HG03039 (cell line): ENCODE results near the gene CDKN2B.

Experiments
- ATAC-seq: cut with Tn5 transposase; IDR thresholded peaks from one replicate; pipeline ENCODE4 v1.9.1; 2021; ENCODE audit warnings: mild to moderate bottlenecking, moderate library complexity; ENCODE audit not compliant: unreplicated experiment

CDKN2B gene

DNA sequence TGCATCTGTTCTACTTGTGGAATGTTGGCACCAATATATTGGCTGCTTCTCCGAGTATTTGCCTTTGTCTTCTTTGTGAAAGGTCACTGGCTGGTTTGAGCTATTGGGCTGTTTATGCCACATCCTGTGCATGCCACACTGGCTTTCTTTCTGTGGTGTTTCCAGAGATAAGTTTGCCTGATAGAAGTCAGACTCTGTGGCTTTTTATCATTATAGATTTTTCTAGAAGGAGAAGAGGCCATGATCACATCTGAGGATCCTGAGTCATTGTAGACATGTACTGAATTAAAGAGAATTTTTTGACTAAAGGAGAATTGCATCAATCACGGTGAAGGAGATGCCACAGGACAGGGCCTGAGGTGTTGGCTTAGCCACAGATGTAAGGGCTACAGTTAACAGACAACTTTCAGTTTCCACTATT lies 26.5 kb upstream of the CDKN2B start:
- no peak for ATAC-seq

DNA sequence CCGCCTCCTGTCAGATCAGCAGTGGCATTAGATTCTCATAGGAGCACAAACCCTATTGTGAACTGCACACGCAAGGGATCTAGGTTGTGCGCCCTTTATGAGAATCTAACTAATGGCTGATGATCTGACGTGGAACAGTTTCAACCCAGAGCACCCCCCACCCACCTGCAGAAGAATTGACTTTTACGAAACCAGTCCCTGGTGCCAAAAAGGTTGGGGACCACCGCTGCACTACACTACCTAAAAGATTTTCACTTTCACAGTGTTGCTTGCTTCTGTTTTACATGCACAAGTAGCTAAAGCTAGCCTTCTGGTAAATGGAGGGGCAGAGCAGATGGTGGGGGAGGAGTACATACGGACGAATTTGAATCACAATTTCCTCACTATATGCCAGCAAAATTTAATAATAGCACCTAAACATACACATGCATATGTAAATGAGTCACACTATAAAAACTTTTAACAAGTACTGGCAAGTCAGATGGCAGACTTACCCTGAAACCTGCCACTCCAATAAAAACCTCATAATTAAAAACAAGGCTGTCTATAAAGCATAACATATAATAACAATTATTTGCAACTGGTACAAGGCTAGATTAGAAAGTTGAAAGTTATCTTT lies 24.0 kb upstream of the CDKN2B start:
- ATAC-seq: no peak

DNA sequence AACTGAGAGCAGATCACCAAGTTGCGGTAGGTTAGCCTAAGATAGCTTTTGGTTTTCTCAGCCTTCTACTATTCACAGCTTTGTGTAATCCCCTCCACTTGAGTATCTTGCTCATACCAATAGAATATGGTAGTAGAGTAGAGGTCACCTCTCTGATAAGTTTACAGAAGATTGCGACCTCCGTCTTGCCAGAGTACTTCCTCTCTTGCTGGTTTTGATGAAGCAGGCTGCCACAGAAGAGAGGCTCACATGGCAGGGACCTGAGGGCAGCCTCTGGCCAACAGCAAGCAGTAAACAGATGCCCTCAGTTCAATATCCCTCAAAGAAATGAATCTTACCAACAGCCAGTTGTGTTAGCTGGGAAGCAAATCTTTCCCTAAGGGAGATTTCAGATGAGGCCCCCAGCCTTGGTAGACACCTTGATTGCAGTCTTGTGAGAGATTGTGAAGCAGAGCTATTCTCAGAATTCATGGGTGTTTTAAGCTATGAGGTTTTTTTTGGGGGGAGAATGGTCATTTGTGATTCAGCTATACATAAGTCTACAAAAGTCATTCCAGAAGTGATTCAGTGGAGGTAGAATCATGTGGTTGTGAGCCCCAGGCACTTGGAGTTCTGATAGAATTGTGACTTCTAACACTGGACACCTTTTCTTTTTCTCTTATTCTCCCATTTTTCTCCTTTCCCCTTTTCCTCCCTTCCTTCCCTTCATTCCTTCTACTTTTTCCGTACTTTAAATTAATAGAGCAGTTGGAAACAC lies 22.7 kb upstream of the CDKN2B start:
- no peak for ATAC-seq

DNA sequence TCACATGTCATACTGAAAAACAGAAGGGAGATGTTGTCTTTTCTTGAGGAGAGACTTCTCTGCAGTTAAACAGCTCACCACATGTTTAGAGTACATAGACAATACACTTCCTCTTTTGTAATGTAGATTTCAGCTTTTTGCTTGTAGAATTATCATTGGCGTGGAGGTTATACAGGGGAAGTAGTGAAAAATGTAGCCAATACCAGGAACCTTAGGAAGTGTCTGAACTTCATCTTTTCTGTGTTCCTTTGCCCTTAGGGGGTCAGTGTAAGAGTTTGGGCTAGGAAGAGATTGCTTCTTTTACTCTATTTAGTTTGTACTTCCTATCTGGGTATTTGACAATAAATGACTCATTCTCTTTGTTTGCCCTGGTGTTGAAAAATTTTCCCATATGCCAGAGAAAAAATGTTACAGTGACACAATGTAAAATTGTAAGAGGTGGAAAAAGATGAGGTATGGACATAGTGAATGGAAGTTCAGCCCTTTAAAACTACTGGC lies 21.0 kb upstream of the CDKN2B start:
- peak; percentile 74 for ATAC-seq

DNA sequence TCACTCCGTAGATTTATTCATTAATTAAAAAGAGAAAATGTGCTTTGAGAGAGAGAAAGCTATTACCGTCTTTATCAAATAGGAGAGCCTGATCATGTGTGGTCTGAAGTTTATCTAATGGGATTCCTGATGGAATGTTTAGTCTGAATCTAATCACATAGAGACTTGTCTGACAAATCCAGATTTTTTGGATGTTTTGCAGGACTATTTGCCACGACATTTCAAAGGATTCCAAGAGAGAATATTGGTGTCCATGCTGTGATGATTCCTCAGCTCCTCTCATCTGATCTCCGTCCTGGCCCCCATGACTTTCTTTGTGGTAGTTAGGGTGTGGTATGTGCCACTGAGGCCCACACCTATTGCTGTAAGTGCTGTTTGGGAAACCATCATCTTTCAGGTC lies 20.1 kb upstream of the CDKN2B start:
- ATAC-seq: no peak

DNA sequence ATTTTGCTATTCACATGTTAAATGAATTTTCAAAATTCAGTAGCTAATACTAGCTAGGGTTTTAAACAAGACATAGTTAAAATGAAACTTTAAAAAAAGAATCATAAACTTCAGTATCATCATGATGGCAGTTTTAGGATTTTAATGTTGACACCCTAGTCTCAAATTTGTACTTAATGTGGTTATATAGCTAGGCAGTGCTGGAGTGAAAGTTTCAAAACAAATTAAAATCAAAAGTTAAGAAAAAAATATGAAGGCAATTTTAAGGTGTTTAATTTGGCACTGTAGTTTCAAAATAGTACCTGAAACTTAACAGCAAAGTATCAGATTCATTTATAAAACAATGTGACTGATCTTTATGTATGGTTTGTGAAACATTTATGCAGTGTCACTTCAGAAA lies 19.3 kb upstream of the CDKN2B start:
- no peak for ATAC-seq

DNA sequence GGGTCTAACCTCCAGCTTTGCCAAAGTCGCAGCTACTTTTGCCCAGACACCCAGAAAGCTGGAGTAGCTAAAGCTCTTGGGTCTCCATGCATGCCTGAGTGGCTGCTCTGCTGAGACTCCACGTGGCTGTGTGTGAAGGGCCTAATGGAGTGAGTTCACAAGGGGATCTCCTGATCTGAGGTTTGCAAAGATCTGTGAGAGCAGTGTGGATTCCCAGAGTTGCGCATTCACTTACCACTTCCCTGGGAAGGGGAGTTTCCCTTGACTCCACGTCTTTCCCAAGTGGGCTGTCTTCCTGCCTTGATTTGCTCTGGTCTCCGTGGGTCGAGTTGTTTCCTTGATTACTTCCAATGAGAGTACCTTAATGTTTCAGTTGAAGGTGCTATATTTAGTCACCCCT lies 17.6 kb upstream of the CDKN2B start:
- no peak for ATAC-seq

DNA sequence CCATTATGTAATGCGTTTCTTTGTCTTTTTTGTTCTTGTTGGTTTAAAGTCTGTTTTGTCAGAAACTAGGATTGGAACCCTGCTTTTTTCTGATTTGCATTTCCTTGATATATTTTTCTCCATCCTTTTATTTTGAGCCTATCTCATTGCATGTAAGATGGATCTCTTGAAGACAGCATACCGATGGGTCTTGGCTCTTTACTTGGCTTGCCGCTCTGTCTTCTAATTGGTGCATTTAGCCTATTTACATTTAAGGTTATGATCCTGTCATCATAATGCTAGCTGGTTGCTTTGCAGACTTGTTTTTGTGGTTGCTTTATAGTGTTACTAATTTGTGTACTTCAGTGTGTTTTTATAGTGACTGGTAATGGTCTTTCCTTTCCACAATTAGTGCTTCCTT lies 13.3 kb upstream of the CDKN2B start:
- ATAC-seq: no peak

DNA sequence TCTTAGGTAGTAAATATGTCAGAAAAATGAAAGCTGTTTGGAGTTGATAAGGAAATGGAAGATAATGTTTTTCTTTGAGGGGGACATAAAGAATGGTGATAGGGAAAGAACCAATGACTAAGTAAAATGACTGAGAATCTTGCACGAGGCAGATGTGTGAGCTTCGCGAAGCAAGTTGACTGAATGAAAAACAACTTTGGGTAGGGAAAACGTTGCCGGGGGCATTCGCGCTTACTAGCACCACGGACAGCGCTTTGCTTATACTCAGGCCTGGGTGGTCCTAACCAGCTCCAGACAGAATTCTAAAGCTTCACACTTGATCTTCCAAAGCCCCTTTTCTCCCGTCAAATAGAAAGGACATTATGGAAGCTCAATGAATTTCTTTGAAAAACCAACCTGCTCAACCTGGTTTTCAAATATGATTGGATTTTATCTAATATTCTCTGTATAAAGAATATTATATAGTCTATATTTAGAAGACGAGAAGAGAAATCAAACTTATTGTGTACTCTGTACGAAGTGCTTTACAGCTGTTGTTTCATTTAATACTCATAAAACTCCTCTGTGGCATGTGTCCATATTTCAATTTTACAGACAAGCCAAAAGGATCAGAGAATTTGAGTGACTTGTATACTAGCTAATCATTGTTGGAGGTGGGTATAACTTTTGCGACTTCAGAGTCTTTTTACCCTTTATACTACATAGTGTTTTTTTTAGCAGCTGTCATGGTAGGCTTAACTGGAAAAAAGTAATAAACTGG lies 1.9 kb upstream of the CDKN2B start:
- ATAC-seq: no peak

DNA sequence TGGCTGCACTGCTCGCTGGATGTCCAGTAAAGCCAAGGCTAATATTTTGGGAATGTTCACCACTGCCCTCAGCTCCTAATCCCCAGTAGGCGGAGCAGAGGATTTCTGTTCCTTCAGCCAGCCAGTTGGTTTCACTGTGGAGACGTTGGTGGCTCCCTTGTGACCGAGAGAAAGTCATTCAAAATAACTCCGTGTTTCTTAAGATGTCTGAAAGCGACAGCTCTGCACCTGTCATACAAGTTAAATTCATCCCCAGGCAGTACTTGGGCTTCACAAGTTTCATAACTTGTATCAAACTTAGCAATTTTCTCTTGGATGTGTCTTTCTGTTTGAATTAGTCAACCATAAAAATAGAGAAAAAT lies 382 bp upstream of the CDKN2B start:
- peak; percentile 35 for ATAC-seq

DNA sequence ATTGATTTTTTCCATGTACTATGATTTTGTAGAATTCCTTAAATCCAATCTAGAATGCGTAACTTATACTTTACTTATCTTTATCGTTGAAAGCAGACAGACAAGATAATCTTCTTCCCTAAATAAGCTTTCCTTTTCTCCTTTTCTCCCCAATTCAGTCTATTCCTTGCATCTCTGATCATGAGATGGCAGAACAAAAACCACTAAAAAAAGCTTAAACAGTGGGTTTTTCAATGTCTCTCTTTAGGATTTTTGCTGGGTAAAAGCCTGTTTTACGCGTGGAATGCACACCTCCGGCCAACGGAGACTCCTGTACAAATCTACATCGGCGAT lies 755 bp downstream of the CDKN2B start:
- ATAC-seq: no peak

DNA sequence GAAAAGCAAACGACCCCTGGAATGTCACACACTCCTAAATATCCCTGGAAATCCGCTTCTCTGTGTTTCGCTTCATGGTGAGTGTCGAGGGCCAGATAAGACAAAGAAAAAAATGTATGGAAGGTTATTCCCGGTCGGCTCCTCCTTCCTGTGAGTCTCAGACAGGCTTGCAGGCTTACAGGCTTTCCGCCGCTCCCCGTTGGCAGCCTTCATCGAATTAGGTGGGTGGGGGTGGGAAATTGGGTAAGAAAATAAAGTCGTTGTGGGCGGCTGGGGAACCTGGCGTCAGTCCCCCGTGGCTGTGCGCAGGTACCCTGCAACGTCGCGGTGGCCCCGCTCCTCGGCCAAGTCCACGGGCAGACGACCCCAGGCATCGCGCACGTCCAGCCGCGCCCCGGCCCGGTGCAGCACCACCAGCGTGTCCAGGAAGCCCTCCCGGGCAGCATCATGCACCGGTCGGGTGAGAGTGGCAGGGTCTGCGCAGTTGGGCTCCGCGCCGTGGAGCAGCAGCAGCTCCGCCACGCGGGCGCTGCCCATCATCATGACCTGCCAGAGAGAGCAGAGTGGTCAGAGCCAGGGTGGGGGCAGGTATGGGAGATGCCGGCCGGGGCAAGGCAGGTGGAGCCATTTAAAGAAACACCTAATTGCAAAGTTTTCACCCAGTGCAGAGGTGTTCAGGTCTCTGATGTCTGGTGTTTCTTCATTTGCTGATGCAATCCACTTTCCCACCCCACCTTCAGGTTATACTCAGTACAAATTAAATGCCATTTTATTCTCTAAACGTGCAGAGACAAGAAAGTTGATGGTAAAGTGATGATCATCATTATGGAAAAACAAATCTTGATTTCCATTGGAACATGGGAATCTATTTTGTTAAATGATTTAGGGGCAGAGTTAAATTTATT lies 3.2 kb downstream of the CDKN2B start:
- no peak for ATAC-seq

DNA sequence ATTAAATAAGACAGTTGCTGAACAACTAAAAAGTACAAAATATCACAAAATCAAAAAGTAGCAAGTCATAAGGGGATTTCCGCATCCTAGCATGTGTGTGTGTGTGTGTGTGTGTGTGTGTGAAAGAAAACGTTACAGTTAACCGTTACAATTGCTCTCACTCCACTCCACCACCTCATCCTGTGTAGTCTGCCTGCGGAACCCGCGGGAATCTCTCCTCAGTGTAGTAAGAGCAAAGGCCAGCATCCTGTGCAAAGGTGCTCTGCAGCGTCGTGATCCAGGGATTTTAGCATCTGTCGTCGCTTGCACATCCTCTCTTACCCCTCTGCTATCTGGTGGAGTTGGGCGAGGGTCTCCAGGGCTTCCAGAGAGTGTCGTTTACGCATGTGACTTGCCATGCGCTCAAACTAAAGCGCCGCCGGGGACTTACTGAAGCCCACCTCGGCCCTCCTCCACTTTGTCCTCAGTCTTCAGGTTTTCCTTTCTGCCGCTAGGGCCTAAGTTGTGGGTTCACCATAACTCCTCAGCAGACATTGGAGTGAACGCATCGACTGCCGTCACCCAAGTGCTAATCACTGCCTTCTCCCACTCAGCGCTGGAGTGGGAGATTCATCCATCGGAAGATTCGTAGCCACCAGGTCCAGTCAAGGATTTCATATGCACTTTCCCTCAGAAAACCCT lies 3.9 kb downstream of the CDKN2B start:
- no peak for ATAC-seq

DNA sequence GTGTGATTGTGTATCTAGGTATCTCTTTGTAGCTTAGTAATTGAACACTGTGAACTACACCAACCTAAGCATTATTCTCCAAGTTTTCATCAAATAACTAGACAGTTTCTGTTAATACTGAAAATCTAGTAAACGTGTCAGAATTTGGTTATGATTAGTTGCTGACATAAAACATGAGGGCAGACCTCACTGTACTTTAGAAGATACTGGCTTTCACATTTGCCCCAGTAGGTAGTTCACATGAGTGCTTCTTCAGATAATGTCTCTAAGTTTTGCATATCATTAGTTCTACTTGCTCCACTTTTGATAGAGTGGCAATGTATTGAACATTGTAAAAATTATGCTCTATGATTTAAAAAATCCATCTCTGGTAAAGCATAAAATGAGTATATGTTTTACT lies 7.1 kb downstream of the CDKN2B start:
- ATAC-seq: no peak

DNA sequence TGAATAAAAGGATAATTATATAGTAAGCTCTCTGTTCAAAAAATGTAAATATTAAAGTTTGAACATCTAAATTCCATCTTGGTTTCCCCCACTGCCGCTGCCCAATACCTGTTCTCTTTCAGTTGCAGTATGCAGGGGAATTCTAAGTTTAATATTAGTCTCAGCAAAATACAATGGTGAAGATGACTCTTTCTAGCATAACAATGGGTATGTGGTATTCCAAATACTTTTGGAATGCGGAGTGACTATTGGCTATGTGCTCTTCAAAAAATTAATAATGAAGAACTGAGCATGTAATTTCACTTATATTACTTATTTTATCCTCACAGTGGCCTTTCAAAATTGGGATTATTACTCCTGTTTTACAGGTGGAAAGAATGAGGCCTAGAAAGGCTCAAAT lies 11.1 kb downstream of the CDKN2B start:
- ATAC-seq: no peak

DNA sequence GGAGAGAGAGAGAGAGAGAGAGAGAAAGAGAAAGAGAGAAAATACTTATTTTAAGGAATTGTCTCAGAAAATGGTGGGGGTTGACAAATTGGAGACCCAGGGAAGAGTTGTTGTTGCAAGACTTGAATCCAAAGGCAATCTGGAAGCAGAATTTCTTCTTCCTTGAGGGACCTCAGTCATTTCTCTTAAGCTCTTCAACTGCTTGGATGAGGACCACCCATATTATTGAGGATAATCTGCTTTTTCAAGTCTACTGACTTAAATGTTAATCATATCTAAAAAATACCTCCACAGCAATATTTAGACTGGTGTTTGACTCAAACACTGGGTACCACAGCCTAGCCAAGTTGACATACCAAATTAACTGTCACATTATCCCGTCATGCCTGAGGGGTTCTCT lies 11.6 kb downstream of the CDKN2B start:
- ATAC-seq: no peak

DNA sequence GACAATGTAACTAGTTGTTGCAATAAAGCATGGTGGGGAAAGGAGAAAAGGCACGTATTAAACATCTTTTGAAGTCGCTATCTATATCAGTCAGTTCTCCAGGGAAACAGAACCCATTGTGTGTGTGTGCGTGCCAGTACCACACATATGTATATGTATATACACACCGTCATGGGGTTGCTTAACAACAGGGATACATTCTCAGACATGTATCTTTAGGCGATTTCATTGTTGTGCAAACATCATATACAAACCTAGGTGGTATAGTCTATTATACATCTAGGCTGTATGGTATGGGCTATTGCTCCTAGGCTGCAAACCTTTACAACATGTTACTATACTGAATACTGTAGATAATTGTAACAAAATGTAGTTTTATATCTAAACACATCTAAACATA lies 12.2 kb downstream of the CDKN2B start:
- no peak for ATAC-seq

DNA sequence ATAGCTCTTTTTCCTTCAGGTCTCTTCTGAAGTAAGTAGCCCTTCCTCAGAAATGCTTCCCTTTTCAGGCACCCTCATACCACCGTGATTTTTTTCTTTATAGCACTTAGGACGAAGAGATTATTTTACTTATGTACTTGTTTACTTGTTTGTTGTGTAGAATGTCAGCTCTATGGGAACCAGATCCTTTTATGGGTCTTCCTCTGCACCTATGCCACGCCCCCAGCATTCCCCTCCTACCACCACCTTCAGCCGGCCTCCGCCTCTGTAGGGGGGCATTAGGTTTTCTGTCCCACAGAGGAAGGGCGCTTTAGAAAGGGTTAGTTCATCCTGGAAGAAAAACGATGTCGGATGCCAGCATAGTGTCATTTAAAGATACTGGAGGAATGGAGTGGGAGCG lies 12.7 kb downstream of the CDKN2B start:
- no peak for ATAC-seq

DNA sequence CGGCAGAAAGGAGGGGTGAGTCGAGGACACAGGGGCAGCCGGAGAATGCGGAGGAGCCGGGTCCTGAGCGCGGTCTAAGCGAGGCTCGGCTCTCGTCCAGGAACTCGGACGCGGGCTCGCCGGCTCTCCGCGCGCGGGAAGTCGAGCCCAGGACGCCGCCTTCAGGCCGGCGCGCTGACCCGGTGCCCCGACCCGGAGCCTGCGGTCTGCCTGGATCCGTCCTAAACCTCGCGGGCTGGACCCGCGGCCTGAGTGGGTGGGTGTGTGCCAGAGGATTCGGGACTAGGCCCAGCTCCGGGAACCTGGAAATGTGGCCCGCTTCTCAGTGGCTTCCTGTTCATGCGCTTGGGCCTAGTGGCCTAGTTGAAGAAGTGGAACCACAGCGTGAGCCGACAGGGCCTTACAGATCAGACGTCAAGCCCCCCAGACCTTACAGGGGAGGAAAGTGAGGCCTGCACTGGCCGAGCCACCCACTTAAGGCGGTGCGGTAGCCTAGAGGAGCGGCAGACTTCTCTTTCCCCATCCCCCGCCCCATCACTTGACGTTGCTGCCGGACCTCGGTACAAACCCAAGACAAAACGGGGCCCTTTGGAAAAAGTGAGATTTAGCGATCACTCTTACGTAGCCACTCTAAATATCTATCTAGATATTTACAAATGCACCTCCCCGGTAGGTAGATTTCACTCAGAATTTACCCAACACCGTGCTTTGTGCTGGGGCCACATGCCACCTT lies 13.3 kb downstream of the CDKN2B start:
- no peak for ATAC-seq
